ENCODE measurements around the gene XBP1.

GRCh38 chr22:28799606-28800307 lies 612 bp downstream of the XBP1 start:
- TF ChIP-seq, protein P1, sequence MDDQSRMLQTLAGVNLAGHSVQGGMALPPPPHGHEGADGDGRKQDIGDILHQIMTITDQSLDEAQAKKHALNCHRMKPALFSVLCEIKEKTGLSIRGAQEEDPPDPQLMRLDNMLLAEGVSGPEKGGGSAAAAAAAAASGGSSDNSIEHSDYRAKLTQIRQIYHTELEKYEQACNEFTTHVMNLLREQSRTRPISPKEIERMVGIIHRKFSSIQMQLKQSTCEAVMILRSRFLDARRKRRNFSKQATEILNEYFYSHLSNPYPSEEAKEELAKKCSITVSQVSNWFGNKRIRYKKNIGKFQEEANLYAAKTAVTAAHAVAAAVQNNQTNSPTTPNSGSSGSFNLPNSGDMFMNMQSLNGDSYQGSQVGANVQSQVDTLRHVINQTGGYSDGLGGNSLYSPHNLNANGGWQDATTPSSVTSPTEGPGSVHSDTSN (IDR thresholded peaks at IDR 0.05) = no peak
- TF ChIP-seq CTCF (IDR thresholded peaks at IDR 0.05) (no peak), MEF2A (IDR thresholded peaks at IDR 0.05; ENCODE audit: borderline replicate concordance, low read depth) (no peak), GATA2 (CRISPR knock-in tag; IDR thresholded peaks at IDR 0.05) (no peak), ELF1 (IDR thresholded peaks at IDR 0.05) (no peak), FOXM1 (IDR thresholded peaks at IDR 0.05; ENCODE audit: low read depth) (no peak), RAD21 (IDR thresholded peaks at IDR 0.05; ENCODE audit: low read length) (no peak), EZH2phosphoT487 (IDR thresholded peaks at IDR 0.05; ENCODE audit: borderline replicate concordance, low read depth) (no peak)
- TF ChIP-seq, protein P2, sequence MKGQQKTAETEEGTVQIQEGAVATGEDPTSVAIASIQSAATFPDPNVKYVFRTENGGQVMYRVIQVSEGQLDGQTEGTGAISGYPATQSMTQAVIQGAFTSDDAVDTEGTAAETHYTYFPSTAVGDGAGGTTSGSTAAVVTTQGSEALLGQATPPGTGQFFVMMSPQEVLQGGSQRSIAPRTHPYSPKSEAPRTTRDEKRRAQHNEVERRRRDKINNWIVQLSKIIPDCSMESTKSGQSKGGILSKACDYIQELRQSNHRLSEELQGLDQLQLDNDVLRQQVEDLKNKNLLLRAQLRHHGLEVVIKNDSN (IDR thresholded peaks at IDR 0.05; ENCODE audit: borderline replicate concordance, low read depth) = no peak
